Naive thymus-derived CD4-positive, alpha-beta T cell (primary cell): Measurements from ENCODE around the gene IARS2. TPM values are rescaled to one million over a fixed set of nuclear protein-coding genes. Genes with fewer than 3 reads are reported as not detected.

ENCODE experiments used
- ATAC-seq: fragments of 150-1000 bp; cut with Tn5 transposase; 2 replicates; pipeline ENCODE4 v1.10.0; 2021; ENCODE audit warnings: mild to moderate bottlenecking, moderate library complexity
- CTCF ChIA-PET: fragments of 350-600 bp; sonication (Branson Sonifier 250); formaldehyde crosslinking; loops from one replicate; lab custom pipeline; 2021; ENCODE audit warnings: antibody characterized with exemption; lab: Charles Lee
- POLR2A ChIA-PET: fragments of 350-600 bp; sonication (Branson Sonifier 250); formaldehyde crosslinking; loops from one replicate; lab custom pipeline; 2021; ENCODE audit warnings: antibody characterized with exemption, inconsistent platforms; lab: Charles Lee
- DNase-seq, 9 donors: peaks; one replicate each; pipeline versions ENCODE4 v3.0.0 to v3.0.0-alpha.2; 2020 to 2022; ENCODE audit warnings: mixed read lengths in 1 of 9
- H3K27ac ChIP-seq: one replicate; pipeline ENCODE4 v1.7.0; 2013; ENCODE audit warnings: mild to moderate bottlenecking, low read depth, low read length, moderate library complexity
- H3K27me3 ChIP-seq, 2 donors: one replicate each; pipeline ENCODE4 v1.7.0; 2013; ENCODE audit warnings: low read length in 2 of 2, mild to moderate bottlenecking in 2 of 2, moderate library complexity in 2 of 2; ENCODE audit not compliant: control insufficient read depth in 2 of 2, insufficient read depth in 2 of 2
- H3K36me3 ChIP-seq, 3 experiments: 1 replicate in 2 of 3; 2 replicates in 1 of 3; pipeline ENCODE4 v1.7.0; 2013; ENCODE audit warnings: low read length in 3 of 3, mild to moderate bottlenecking in 3 of 3, moderate library complexity in 1 of 3; ENCODE audit not compliant: insufficient read depth in 3 of 3, control insufficient read depth in 2 of 3
- H3K4me1 ChIP-seq, 2 donors: one replicate each; pipeline ENCODE4 v1.7.0; 2013; ENCODE audit warnings: low read length in 2 of 2, mild to moderate bottlenecking in 2 of 2, moderate library complexity in 1 of 2; ENCODE audit not compliant: control insufficient read depth in 2 of 2, insufficient read depth in 2 of 2
- H3K4me3 ChIP-seq: 2 replicates; pipeline ENCODE4 v1.7.0; 2013; ENCODE audit warnings: mild to moderate bottlenecking, low read length
- H3K9me3 ChIP-seq, 3 experiments: 1 replicate in 2 of 3; 2 replicates in 1 of 3; pipeline ENCODE4 v1.7.0; 2013; ENCODE audit warnings: low read length in 3 of 3; ENCODE audit not compliant: control insufficient read depth in 2 of 3
- H3K27ac Mint-ChIP-seq, 9 donors: one replicate each; pipeline ENCODE4 v1.8.0; 2020 to 2022; ENCODE audit warnings: mixed read lengths in 9 of 9, mild to moderate bottlenecking in 8 of 9, moderate library complexity in 5 of 9, inconsistent platforms in 2 of 9
- H3K27me3 Mint-ChIP-seq, 5 donors: one replicate each; pipeline ENCODE4 v1.8.0; 2021 to 2022; ENCODE audit warnings: mixed read lengths in 5 of 5, mild to moderate bottlenecking in 1 of 5
- H3K36me3 Mint-ChIP-seq, 5 donors: one replicate each; pipeline ENCODE4 v1.8.0; 2020 to 2022; ENCODE audit warnings: mixed read lengths in 5 of 5, mild to moderate bottlenecking in 3 of 5, inconsistent platforms in 1 of 5
- H3K4me1 Mint-ChIP-seq, 7 donors: one replicate each; pipeline ENCODE4 v1.8.0; 2020 to 2022; ENCODE audit warnings: mixed read lengths in 7 of 7, mild to moderate bottlenecking in 3 of 7, inconsistent platforms in 1 of 7
- H3K4me3 Mint-ChIP-seq, 10 donors: one replicate each; pipeline ENCODE4 v1.8.0; 2020 to 2022; ENCODE audit warnings: mild to moderate bottlenecking in 10 of 10, mixed read lengths in 10 of 10, moderate library complexity in 6 of 10, inconsistent platforms in 2 of 10
- H3K9me3 Mint-ChIP-seq, 11 donors: one replicate each; pipeline ENCODE4 v1.8.0; 2020 to 2022; ENCODE audit warnings: mixed read lengths in 11 of 11, mild to moderate bottlenecking in 4 of 11, inconsistent platforms in 1 of 11, moderate library complexity in 1 of 11
- intact Hi-C, 2 donors: fragments of 100-400 bp; cut with micrococcal nuclease; formaldehyde crosslinking; loops; one replicate each; pipeline ENCODE4 v1.15.1; 2023
- polyA plus RNA-seq, 2 donors: library from polyadenylated mRNA; unstranded; fragments of 300-500 nt; fragmentation: Illumina TruSeq; gene quantifications; one replicate each; pipeline ENCODE4 v1.2.3, GENCODE V29; 2021
- total RNA-seq, 6 experiments: library from RNA in 5 of 6; stranded (reverse) in 5 of 6; gene quantifications; 1 replicate in 5 of 6; 2 replicates in 1 of 6; pipeline ENCODE4 v1.2.3 and lab custom pipeline; 2021 to 2026

Gene IARS2
- total RNA-seq (10 to 100 TPM; 27.2 to 56.2 (median 43.6) TPM), polyA plus RNA-seq (10 to 100 TPM; 58.0 to 85.1 TPM), total RNA-seq (lab: John Stamatoyannopoulos, UW) (64.5 reads per million, percentile 76 among the genes with 10 or more reads in this experiment)

DNA sequence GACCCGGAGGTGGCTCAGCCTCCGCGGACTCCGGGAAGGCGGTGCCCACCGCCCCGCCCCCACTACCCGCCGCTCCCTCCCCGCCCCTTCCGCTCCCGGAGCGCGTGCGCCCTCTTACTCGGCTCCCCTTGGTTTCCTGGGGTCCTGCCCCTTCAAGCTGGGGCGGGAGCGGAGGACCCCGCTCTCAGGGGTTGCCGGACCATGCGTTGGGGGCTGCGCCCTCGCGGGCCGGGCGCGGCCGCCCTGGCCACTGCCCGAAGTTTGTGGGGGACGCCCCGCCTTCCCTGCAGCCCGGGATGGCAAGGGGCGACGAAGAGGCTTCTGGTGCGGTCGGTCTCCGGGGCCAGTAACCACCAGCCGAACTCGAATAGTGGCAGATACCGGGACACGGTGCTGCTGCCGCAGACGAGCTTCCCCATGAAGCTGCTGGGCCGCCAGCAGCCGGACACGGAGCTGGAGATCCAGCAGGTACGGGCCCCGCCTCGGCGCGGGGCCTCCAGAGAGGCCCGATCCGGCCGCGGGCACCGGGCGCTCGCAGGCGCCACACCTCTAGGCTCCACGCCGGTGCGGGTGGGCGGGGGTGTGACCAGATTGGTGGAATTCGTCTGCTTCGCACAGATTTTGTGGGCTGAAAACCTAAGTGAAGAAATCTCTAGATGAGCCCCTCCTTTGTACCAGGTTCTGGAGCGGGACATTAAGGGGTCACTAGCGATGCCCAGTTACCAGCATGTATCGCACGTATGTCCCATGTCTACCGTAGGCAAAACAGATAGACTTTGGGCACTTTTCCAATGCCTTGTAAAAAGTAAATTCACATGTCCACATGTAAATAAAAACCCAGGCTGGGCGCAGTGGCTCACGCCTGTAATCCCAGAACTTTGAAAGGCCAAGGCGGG, at the start of gene IARS2:
Gene IARS2 (plus strand): TSS at position 117 of the 896 bp plus-strand sequence. CDS start 85 bp downstream, at position 202.
- Histone ChIP-seq H3K36me3 (peaks cover 0 to 14% (median under 1%) of the 10 kb centered on the region in 3 experiments), H3K27me3 (no peaks in the 10 kb centered on the region), H3K9me3 (no peaks in the 10 kb centered on the region), H3K27ac (peak within 1 kb of the TSS; percentile 82), H3K4me1 (peaks cover 9 to 23% of the 10 kb centered on the region in 2 donors), H3K4me3 (peak within 1 kb of the TSS; percentile 97)
- H3K9me3 Mint-ChIP-seq = no peaks in the 10 kb centered on the region
- intact Hi-C loops = loop anchor here (1.0 kb wide), 3 partner anchors 9 to 178 kb away; partner anchors contain the start of genes EPRS1 (in 2 of the 2) and RAB3GAP2 (in 2 of the 2)
- ChIA-PET POLR2A (interaction anchor here (0.9 to 1.8 kb wide), 4 partner anchors 9 to 46 kb away, joined by 4 to 7 read pairs (median 4); no protein-coding TSS in a partner anchor), CTCF (interaction anchor here (0.6 kb wide), 1 partner anchor 45 kb away, joined by 4 read pairs; no protein-coding TSS in a partner anchor)
- H3K4me3 Mint-ChIP-seq = peak within 1 kb of the TSS; percentile 58 to 87 (median 76)
- peak within 1 kb of the TSS; percentile 21 to 88 (median 68) for H3K27ac Mint-ChIP-seq
- peak; percentile 89 for ATAC-seq
- peaks cover 0 to 15% (median 11%) of the 10 kb centered on the region in 5 donors for H3K36me3 Mint-ChIP-seq
- DNase-seq = peak; percentile 84 to 93 (median 90)
- H3K27me3 Mint-ChIP-seq = peaks cover 0 to 2% (median 0%) of the 10 kb centered on the region in 5 donors
- peaks cover 16 to 53% (median 42%) of the 10 kb centered on the region in 7 donors for H3K4me1 Mint-ChIP-seq

GRCh38 chr1:220044678-220045355, 49.1 kb upstream of the IARS2 start:
- POLR2A ChIA-PET = interaction anchor here (0.9 kb wide), 1 partner anchor 45 kb away, joined by 3 read pairs; no protein-coding TSS in a partner anchor
- Histone ChIP-seq H3K4me3 (peak overlapping the region; percentile 92), H3K36me3 (peaks cover 0 to 15% (median 0%) of the 10 kb centered on the region in 3 experiments), H3K27me3 (no peaks in the 10 kb centered on the region), H3K9me3 (no peaks in the 10 kb centered on the region), H3K4me1 (peaks cover 0 to 23% of the 10 kb centered on the region in 2 donors), H3K27ac (peak overlapping the region; percentile 86)
- H3K4me1 Mint-ChIP-seq = peaks cover 8 to 49% (median 38%) of the 10 kb centered on the region in 7 donors
- DNase-seq (no peak), ATAC-seq (no peak)
- CTCF ChIA-PET = no interaction called here
- peak overlapping the region; percentile 80 to 99 (median 94) for H3K27ac Mint-ChIP-seq
- H3K36me3 Mint-ChIP-seq = peaks cover 0 to 5% (median 0%) of the 10 kb centered on the region in 5 donors
- peak overlapping the region; percentile 88 to 99 (median 93) for H3K4me3 Mint-ChIP-seq
- peaks cover 0 to 7% (median 0%) of the 10 kb centered on the region in 11 donors for H3K9me3 Mint-ChIP-seq
- intact Hi-C loops = loop anchor here (5.0 to 10.0 kb wide), 3 partner anchors 647 to 1700 kb away; partner anchors contain the start of genes C1orf115 (in 1 of the 2), DUSP10 (in 1 of the 2) and LYPLAL1 (in 1 of the 2)
- H3K27me3 Mint-ChIP-seq = peaks cover 0 to 3% (median 0%) of the 10 kb centered on the region in 5 donors

- H3K4me3 Mint-ChIP-seq = peak overlapping the region; percentile 88 to 99 (median 93)
- H3K4me1 Mint-ChIP-seq = peaks cover 8 to 49% (median 38%) of the 10 kb centered on the region in 7 donors
- Histone ChIP-seq H3K4me3 (peak overlapping the region; percentile 92), H3K27me3 (no peaks in the 10 kb centered on the region), H3K27ac (peak overlapping the region; percentile 86), H3K36me3 (peaks cover 0 to 10% (median 0%) of the 10 kb centered on the region in 3 experiments), H3K9me3 (no peaks in the 10 kb centered on the region), H3K4me1 (peaks cover 0 to 23% of the 10 kb centered on the region in 2 donors)
- H3K27ac Mint-ChIP-seq = peak overlapping the region; percentile 80 to 99 (median 94)
- ChIA-PET POLR2A (interaction anchor here (0.7 to 1.0 kb wide), 4 partner anchors 44 to 141 kb away, joined by 3 to 5 read pairs (median 4); partner anchors contain the start of gene BPNT1), CTCF (no interaction called here)
- intact Hi-C loops = loop anchor here (1.0 to 10.0 kb wide), 9 partner anchors 29 to 1760 kb away; partner anchors contain the start of genes BPNT1 (in 2 of the 2), IARS2 (in 2 of the 2), RAB3GAP2 (in 2 of the 2) and C1orf115 (in 1 of the 2)
- DNase-seq (peak in 5 of 9 donors; percentile 7 to 22 (median 9)), ATAC-seq (no peak)
- H3K27me3 Mint-ChIP-seq = peaks cover 0 to 3% (median 0%) of the 10 kb centered on the region in 5 donors
- H3K36me3 Mint-ChIP-seq = peaks cover 0 to 5% (median 0%) of the 10 kb centered on the region in 5 donors
- H3K9me3 Mint-ChIP-seq = peaks cover 0 to 7% (median 0%) of the 10 kb centered on the region in 11 donors
Observed at GRCh38 chr1:220045356-220046051, 48.4 kb upstream of the IARS2 start.

DNA sequence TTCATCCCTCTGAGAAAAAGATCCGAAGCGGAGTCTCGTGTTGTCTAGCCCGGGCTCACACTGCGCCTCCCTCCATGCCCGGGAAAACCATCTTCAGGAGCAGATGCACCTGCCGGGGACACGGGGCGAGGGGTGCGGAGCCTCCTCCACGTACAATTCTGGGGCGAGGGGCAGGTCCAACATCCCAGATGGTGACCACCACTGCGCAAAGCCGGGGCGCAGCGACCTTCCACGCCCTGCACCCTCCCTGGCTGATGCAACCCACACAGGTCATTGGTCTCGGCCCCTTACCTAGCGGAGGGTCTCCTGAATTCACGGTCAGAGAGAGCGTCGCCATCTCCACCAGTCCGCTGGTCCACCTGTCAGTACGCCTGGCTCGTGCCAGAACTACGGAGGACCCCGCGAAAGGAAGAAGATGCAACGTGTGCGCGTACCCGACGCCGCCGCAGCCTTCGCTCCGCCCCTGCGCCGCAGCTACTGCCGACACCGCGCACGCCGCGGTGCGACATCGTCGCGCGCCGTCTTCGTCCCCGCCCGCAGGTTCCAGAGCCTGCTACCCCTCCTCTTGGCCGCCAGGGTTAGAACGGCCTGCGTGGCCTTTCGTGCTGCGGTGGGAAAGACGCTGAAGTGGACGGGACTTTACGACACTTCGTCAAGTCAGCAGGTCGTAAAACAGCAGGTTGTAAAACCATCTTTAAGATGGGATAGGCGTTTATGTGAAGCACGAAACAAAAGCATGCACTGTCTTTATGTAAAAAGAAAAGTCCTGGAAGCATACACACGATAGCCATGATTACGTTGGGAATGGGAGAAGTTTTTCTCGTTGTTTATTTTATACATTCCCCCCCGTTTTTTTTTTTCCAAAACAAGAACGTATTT, 47.6 kb upstream of the IARS2 start, which contains the start of gene EPRS1:
Gene EPRS1 (minus strand): TSS at position 454 of the 879 bp plus-strand sequence. CDS start 117 bp downstream, at position 337.
- ChIA-PET CTCF (interaction anchor here (1.1 kb wide), 1 partner anchor 44 kb away, joined by 4 read pairs; the partner anchor contains the start of gene BPNT1), POLR2A (interaction anchor here (0.7 to 1.0 kb wide), 3 partner anchors 43 to 140 kb away, joined by 4 to 5 read pairs (median 4); partner anchors contain the start of gene BPNT1)
- H3K4me1 Mint-ChIP-seq = peaks cover 8 to 48% (median 34%) of the 10 kb centered on the region in 7 donors
- peak; percentile 99 for ATAC-seq
- Histone ChIP-seq H3K36me3 (peaks cover 0 to 5% (median 0%) of the 10 kb centered on the region in 3 experiments), H3K27me3 (no peaks in the 10 kb centered on the region), H3K9me3 (no peaks in the 10 kb centered on the region), H3K27ac (peak within 1 kb of the TSS; percentile 86), H3K4me1 (peaks cover 0 to 23% of the 10 kb centered on the region in 2 donors), H3K4me3 (peak within 1 kb of the TSS; percentile 92)
- peaks cover 0 to 5% (median 0%) of the 10 kb centered on the region in 5 donors for H3K36me3 Mint-ChIP-seq
- peaks cover 0 to 7% (median 0%) of the 10 kb centered on the region in 11 donors for H3K9me3 Mint-ChIP-seq
- H3K4me3 Mint-ChIP-seq = peak within 1 kb of the TSS; percentile 88 to 99 (median 93)
- peak within 1 kb of the TSS; percentile 80 to 99 (median 94) for H3K27ac Mint-ChIP-seq
- H3K27me3 Mint-ChIP-seq = peaks cover 0 to 3% (median 0%) of the 10 kb centered on the region in 5 donors
- intact Hi-C loops = loop anchor here (1.0 to 10.0 kb wide), 9 partner anchors 30 to 1761 kb away; partner anchors contain the start of genes BPNT1 (in 2 of the 2), IARS2 (in 2 of the 2), RAB3GAP2 (in 2 of the 2) and C1orf115 (in 1 of the 2)
- DNase-seq = peak; percentile 83 to 97 (median 95)
